A549 (cell line): ENCODE results near the gene LRCH1. TPM values are rescaled to one million over a fixed set of nuclear protein-coding genes. Genes with fewer than 3 reads are reported as not detected.

ENCODE experiments used
- ATAC-seq, 2 experiments: fragments of 200-7000 bp in 1 of 2; fragments of >200 bp in 1 of 2; cut with Nextera tagmentation in 1 of 2; cut with Tn5 transposase in 1 of 2; 3 replicates each; pipeline versions ENCODE4 v1.8.0 to v1.9.1; 2018 to 2020; ENCODE audit warnings: mild to moderate bottlenecking in 1 of 2, moderate library complexity in 1 of 2
- CTCF ChIA-PET: fragments of 300-600 bp; sonication (Branson Sonifier 250); formaldehyde crosslinking; extraction: SDS; loops from one replicate; lab custom pipeline; 2021; ENCODE audit warnings: antibody characterized with exemption, inconsistent platforms; lab: Yijun Ruan, JAX
- POLR2A ChIA-PET: fragments of 350-600 bp; formaldehyde crosslinking; extraction: SDS; loops from one replicate; lab custom pipeline; 2021; ENCODE audit warnings: antibody characterized with exemption, inconsistent platforms; lab: Yijun Ruan, JAX
- DNase-seq, 2 experiments: peaks; one replicate each; pipeline versions ENCODE4 v3.0.0 to v3.0.0-alpha.2; 2011 to 2016; ENCODE audit warnings: low read depth in 1 of 2, low spot score in 1 of 2
- FAIRE-seq: peaks from 2 replicates; lab custom pipeline; 2011; peaks lifted over from hg19 to GRCh38; lab: Jason Lieb, UNC
- H3K27ac ChIP-seq, 2 experiments: fragments of >200 bp; sonication (Bioruptor Twin); formaldehyde crosslinking; 3 replicates each; pipeline ENCODE4 v1.5.1; 2016 to 2017
- H3K4me1 ChIP-seq: fragments of >200 bp; sonication (Bioruptor Twin); formaldehyde crosslinking; 3 replicates; pipeline ENCODE4 v1.6.1; 2016
- H3K4me2 ChIP-seq: fragments of >200 bp; sonication (Bioruptor Twin); formaldehyde crosslinking; 3 replicates; pipeline ENCODE4 v1.6.1; 2016
- H3K4me3 ChIP-seq: fragments of >200 bp; sonication (Bioruptor Twin); formaldehyde crosslinking; 3 replicates; pipeline ENCODE4 v1.5.1; 2016
- H3K9me3 ChIP-seq: fragments of >200 bp; sonication (Bioruptor Twin); formaldehyde crosslinking; 3 replicates; pipeline ENCODE4 v1.6.1; 2016
- BCL3 ChIP-seq: fragments of >200 bp; sonication (Bioruptor Twin); formaldehyde crosslinking; IDR thresholded peaks from 3 replicates; pipeline ENCODE4 v1.6.1; 2016
- BHLHE40 ChIP-seq: IDR thresholded peaks from 2 replicates; pipeline ENCODE4 v1.6.1; 2012; ENCODE audit warnings: low read depth, low read length, inconsistent platforms
- CBX2 ChIP-seq: fragments of 200-600 bp; sonication (generic); IDR thresholded peaks from 2 replicates; pipeline ENCODE4 v1.6.1; 2016; ENCODE audit warnings: low read depth, mild to moderate bottlenecking, borderline replicate concordance
- CEBPB ChIP-seq, 2 experiments: fragments of >200 bp in 1 of 2; sonication (Bioruptor Twin) in 1 of 2; formaldehyde crosslinking in 1 of 2; IDR thresholded peaks; 2 replicates each; pipeline ENCODE4 v1.6.1; 2012 to 2016
- CTCF ChIP-seq: fragments of >200 bp; sonication (Bioruptor Twin); formaldehyde crosslinking; IDR thresholded peaks from 3 replicates; pipeline ENCODE4 v1.5.1; 2016
- EHF ChIP-seq: fragments of 250-450 bp; sonication (Bioruptor Pico); IDR thresholded peaks from 2 replicates; pipeline ENCODE4 v1.5.0; 2020; ENCODE audit warnings: mild to moderate bottlenecking
- EP300 ChIP-seq, 2 experiments: fragments of >200 bp; sonication (Bioruptor Twin); formaldehyde crosslinking; IDR thresholded peaks; 2 replicates in 1 of 2; 3 replicates in 1 of 2; pipeline ENCODE4 v1.6.1; 2016 to 2017
- HOXA7 ChIP-seq: fragments of 250-450 bp; sonication (Bioruptor Pico); IDR thresholded peaks from 2 replicates; pipeline ENCODE4 v1.5.0; 2020; ENCODE audit warnings: mild to moderate bottlenecking, moderate library complexity
- HOXB5 ChIP-seq: fragments of 250-450 bp; sonication (Bioruptor Pico); IDR thresholded peaks from 2 replicates; pipeline ENCODE4 v1.5.0; 2020; ENCODE audit warnings: mild to moderate bottlenecking, moderate library complexity
- JUN ChIP-seq, 2 experiments: fragments of >200 bp; sonication (Bioruptor Twin); formaldehyde crosslinking; IDR thresholded peaks; 2 replicates in 1 of 2; 3 replicates in 1 of 2; pipeline ENCODE4 v1.6.1; 2016 to 2017
- KDM1A ChIP-seq: fragments of 200-600 bp; sonication (generic); IDR thresholded peaks from 2 replicates; pipeline ENCODE4 v1.6.1; 2016; ENCODE audit warnings: low read depth, mild to moderate bottlenecking
- MAFK ChIP-seq: fragments of 450-650 bp; IDR thresholded peaks from 2 replicates; pipeline ENCODE4 v1.6.1; 2014; ENCODE audit not compliant: partially characterized antibody
- MAX ChIP-seq: IDR thresholded peaks from 2 replicates; pipeline ENCODE4 v1.6.1; 2012
- MAZ ChIP-seq: fragments of 150-350 bp; IDR thresholded peaks from 2 replicates; pipeline ENCODE4 v1.6.1; 2014; ENCODE audit warnings: antibody characterized with exemption, low read depth, low read length, borderline replicate concordance
- NFE2L2 ChIP-seq: fragments of 150-350 bp; conservative IDR thresholded peaks from 2 replicates; pipeline ENCODE4 v1.6.1; 2014; ENCODE audit warnings: low read length
- PHF8 ChIP-seq: fragments of 200-600 bp; sonication (generic); IDR thresholded peaks from 2 replicates; pipeline ENCODE4 v1.6.1; 2016; ENCODE audit warnings: low read depth, mild to moderate bottlenecking, antibody characterized with exemption, moderate library complexity, borderline replicate concordance
- POLR2A ChIP-seq: IDR thresholded peaks from 2 replicates; pipeline ENCODE4 v1.6.1; 2012; ENCODE audit warnings: mild to moderate bottlenecking, low read length
- RCOR1 ChIP-seq: fragments of 150-350 bp; IDR thresholded peaks from 2 replicates; pipeline ENCODE4 v1.6.1; 2014; ENCODE audit warnings: antibody characterized with exemption, low read length, low read depth
- REST ChIP-seq: fragments of 200-600 bp; sonication (generic); IDR thresholded peaks from 2 replicates; pipeline ENCODE4 v1.6.1; 2016; ENCODE audit warnings: antibody characterized with exemption, mild to moderate bottlenecking, moderate library complexity
- RNF2 ChIP-seq: fragments of 200-600 bp; sonication (generic); IDR thresholded peaks from 2 replicates; pipeline ENCODE4 v1.6.1; 2016; ENCODE audit warnings: low read depth, mild to moderate bottlenecking, antibody characterized with exemption, moderate library complexity, borderline replicate concordance
- SREBF2 ChIP-seq: fragments of 450-650 bp; IDR thresholded peaks from 2 replicates; pipeline ENCODE4 v1.6.1; 2014; ENCODE audit warnings: mild to moderate bottlenecking, moderate library complexity
- WGBS: methylation state at CpG from one replicate; pipeline ENCODE4 v1.1.6; 2017; ENCODE audit errors: missing lambda C conversion rate; 5-methylcytosine and 5-hydroxymethylcytosine counted together
- polyA plus RNA-seq, 4 experiments: library from polyadenylated mRNA; depleted of rRNA in 3 of 4; stranded (reverse); fragments of >200 nt; fragmentation: RNase III in 1 of 4; extraction: RNeasy Plus Mini Kit Qiagen cat#74134 plus additional on column Dnase treatment in 1 of 4; gene quantifications; 2 replicates in 3 of 4; 3 replicates in 1 of 4; pipeline ENCODE4 v1.2.3, GENCODE V29; 2011 to 2017

Gene LRCH1
- polyA plus RNA-seq, 2 of the 4 experiments (the other 2 are of a cell fraction) = 8.5 to 16.4 TPM

- TF ChIP-seq CEBPB (IDR thresholded peaks at IDR 0.05) (no peak), POLR2A (no peak), PHF8 (no peak), BCL3 (no peak), NFE2L2 (no peak), EHF (CRISPR knock-in tag) (no peak), JUN (IDR thresholded peaks at IDR 0.05) (no peak), MAZ (no peak), RNF2 (no peak), KDM1A (no peak), HOXB5 (no peak)
- CTCF ChIA-PET = interaction anchor here (1.2 to 1.7 kb wide), 2 partner anchors 36 to 113 kb away, joined by 3 to 7 read pairs; no protein-coding TSS in a partner anchor
- Histone ChIP-seq H3K4me3 (no peak overlapping the region), H3K27ac (peak overlapping the region; percentile 89 to 94), H3K4me2 (peak overlapping the region; percentile 72), H3K9me3 (no peaks in the 10 kb centered on the region), H3K4me1 (peaks cover 86% of the 10 kb centered on the region)
- DNase-seq (no peak), ATAC-seq (no peak), FAIRE-seq (no peak)
- POLR2A ChIA-PET = no interaction called here
These were observed 112.3 kb downstream of the LRCH1 start for GRCh38 chr13:46665248-46665632.

GRCh38 chr13:46665633-46666482, 112.9 kb downstream of the LRCH1 start:
- ChIA-PET POLR2A (no interaction called here), CTCF (interaction anchor here (1.2 to 1.7 kb wide), 3 partner anchors 8 to 114 kb away, joined by 3 to 7 read pairs (median 4); no protein-coding TSS in a partner anchor)
- peak overlapping the region; percentile 72 for H3K4me2 ChIP-seq
- H3K27ac ChIP-seq = peak overlapping the region; percentile 89 to 94
- peak; percentile 14 to 44 for DNase-seq
- H3K4me3 ChIP-seq = no peak overlapping the region
- FAIRE-seq = no peak
- 1% methylated on average over 7 of the region's 7 CpGs for WGBS
- peak; percentile 16; the same call in 1 of the 2 replicates for TF ChIP-seq MAX
- no peak for TF ChIP-seq SREBF2
- 0 out of 5 replicates have a peak, but pooled peaks have one; percentile 23 to 30 for TF ChIP-seq JUN (IDR thresholded peaks at IDR 0.05)
- no peak for TF ChIP-seq MAFK
- no peaks in the 10 kb centered on the region for H3K9me3 ChIP-seq
- ATAC-seq = peak; percentile 92 to 93
- peaks cover 80% of the 10 kb centered on the region for H3K4me1 ChIP-seq

- Histone ChIP-seq H3K4me1 (peaks cover 70% of the 10 kb centered on the region), H3K27ac (peak overlapping the region; percentile 89 to 94), H3K4me2 (peak overlapping the region; percentile 72), H3K9me3 (no peaks in the 10 kb centered on the region), H3K4me3 (no peak overlapping the region)
- WGBS = 75% methylated on average over 3 of the region's 3 CpGs
- DNase-seq = no peak
- CTCF ChIA-PET = interaction anchor here (1.5 kb wide), 1 partner anchor 9 kb away, joined by 4 read pairs; no protein-coding TSS in a partner anchor
- no peak for FAIRE-seq
- POLR2A ChIA-PET = no interaction called here
- TF ChIP-seq MAFK (no peak), RCOR1 (no peak), CTCF (no peak), PHF8 (no peak), HOXB5 (no peak), CEBPB (IDR thresholded peaks at IDR 0.05) (no peak), EP300 (IDR thresholded peaks at IDR 0.05) (no peak), NFE2L2 (no peak), BHLHE40 (no peak), BCL3 (no peak), CBX2 (no peak), HOXA7 (CRISPR knock-in tag) (no peak), EHF (CRISPR knock-in tag) (no peak), JUN (IDR thresholded peaks at IDR 0.05) (no peak), REST (no peak)
- peak; percentile 52 to 75; a peak in 3 of 6 replicates for ATAC-seq
These were observed 113.9 kb downstream of the LRCH1 start for GRCh38 chr13:46666727-46667456.
